GM23338 (cell line): ENCODE results near the gene FMN1. TPM values are rescaled to one million over a fixed set of nuclear protein-coding genes. Genes with fewer than 3 reads are reported as not detected.

Experiments used
- ATAC-seq: fragments of 200-7000 bp; cut with Tn5 transposase; 3 replicates; pipeline ENCODE4 v1.9.1; 2020
- DNase-seq: peaks from one replicate; pipeline ENCODE4 v3.0.0-alpha.2; 2015; ENCODE audit warnings: low spot score
- H2AFZ ChIP-seq: fragments of 200-600 bp; sonication (generic); 2 replicates; pipeline ENCODE4 v1.8.0; 2016; ENCODE audit warnings: antibody characterized with exemption, mild to moderate bottlenecking, moderate library complexity
- H3F3A ChIP-seq: fragments of 200-600 bp; sonication (generic); replicated peaks from 2 replicates; pipeline ENCODE4 v1.8.0; 2017; ENCODE audit warnings: antibody characterized with exemption, mixed run types, low read depth
- H3K27ac ChIP-seq: fragments of 200-600 bp; sonication (generic); 2 replicates; pipeline ENCODE4 v1.6.1; 2016; ENCODE audit warnings: low read depth
- H3K27me3 ChIP-seq: fragments of 200-600 bp; sonication (generic); 2 replicates; pipeline ENCODE4 v1.8.0; 2016; ENCODE audit warnings: mild to moderate bottlenecking, mixed run types, moderate library complexity; ENCODE audit not compliant: insufficient read depth
- H3K36me3 ChIP-seq: fragments of 200-600 bp; sonication (generic); 2 replicates; pipeline ENCODE4 v1.8.0; 2016; ENCODE audit warnings: mild to moderate bottlenecking; ENCODE audit not compliant: insufficient read depth
- H3K4me1 ChIP-seq: fragments of 200-600 bp; sonication (generic); 2 replicates; pipeline ENCODE4 v1.8.0; 2016; ENCODE audit warnings: mild to moderate bottlenecking, moderate library complexity; ENCODE audit not compliant: insufficient read depth
- H3K4me2 ChIP-seq: fragments of 200-600 bp; sonication (generic); 2 replicates; pipeline ENCODE4 v1.7.1; 2017; ENCODE audit warnings: mixed run types
- H3K4me3 ChIP-seq: fragments of 200-600 bp; sonication (generic); 2 replicates; pipeline ENCODE4 v1.6.1; 2016; ENCODE audit warnings: mixed run types
- H3K79me2 ChIP-seq: fragments of 200-600 bp; sonication (generic); replicated peaks from 2 replicates; pipeline ENCODE4 v1.8.0; 2017; ENCODE audit warnings: mild to moderate bottlenecking; ENCODE audit not compliant: insufficient read depth
- H3K9me2 ChIP-seq: fragments of 200-600 bp; sonication (generic); 2 replicates; pipeline ENCODE4 v1.8.0; 2017; ENCODE audit not compliant: insufficient read depth
- H4K20me1 ChIP-seq: fragments of 200-600 bp; sonication (generic); replicated peaks from 2 replicates; pipeline ENCODE4 v1.8.0; 2017; ENCODE audit warnings: mild to moderate bottlenecking; ENCODE audit not compliant: insufficient read depth
- H3K27ac Mint-ChIP-seq: 2 replicates; pipeline ENCODE4 v1.8.0; 2020; ENCODE audit warnings: inconsistent platforms, mild to moderate bottlenecking, moderate library complexity, mixed read lengths
- H3K27me3 Mint-ChIP-seq: 3 replicates; pipeline ENCODE4 v1.8.0; 2022; ENCODE audit warnings: low read depth, mild to moderate bottlenecking, moderate library complexity, mixed read lengths, inconsistent platforms; ENCODE audit not compliant: insufficient read depth, poor library complexity
- H3K36me3 Mint-ChIP-seq: 3 replicates; pipeline ENCODE4 v1.8.0; 2021; ENCODE audit warnings: low read depth, mild to moderate bottlenecking, inconsistent platforms, moderate library complexity, mixed read lengths
- H3K4me1 Mint-ChIP-seq: 3 replicates; pipeline ENCODE4 v1.8.0; 2020; ENCODE audit warnings: mild to moderate bottlenecking, inconsistent platforms, mixed read lengths
- H3K4me3 Mint-ChIP-seq: 3 replicates; pipeline ENCODE4 v1.8.0; 2021; ENCODE audit warnings: moderate library complexity, mild to moderate bottlenecking, inconsistent platforms, mixed read lengths
- H3K9me3 Mint-ChIP-seq: 3 replicates; pipeline ENCODE4 v1.8.0; 2020; ENCODE audit warnings: moderate library complexity, mild to moderate bottlenecking, inconsistent platforms, mixed read lengths
- CREB1 ChIP-seq: fragments of 250-450 bp; sonication (Bioruptor Pico); IDR thresholded peaks from 2 replicates; pipeline ENCODE4 v1.5.0; 2020; ENCODE audit warnings: low read depth, mild to moderate bottlenecking, moderate library complexity
- CTCF ChIP-seq, 2 experiments: fragments of 200-600 bp in 1 of 2; sonication (generic) in 1 of 2; conservative IDR thresholded peaks; 2 replicates each; pipeline versions ENCODE4 v1.5.1 to v1.6.1; 2016 to 2017; ENCODE audit warnings: antibody characterized with exemption in 2 of 2, low read depth in 2 of 2, mild to moderate bottlenecking in 2 of 2, moderate library complexity in 1 of 2
- ETS1 ChIP-seq: IDR thresholded peaks from 2 replicates; pipeline ENCODE4 v1.6.1; 2016; ENCODE audit warnings: antibody characterized with exemption
- EZH2 ChIP-seq: fragments of 200-600 bp; sonication (generic); IDR thresholded peaks from one replicate; pipeline ENCODE4 v1.8.0; 2017; ENCODE audit warnings: antibody characterized with exemption, mild to moderate bottlenecking, low read depth; ENCODE audit not compliant: unreplicated experiment
- EZH2phosphoT487 ChIP-seq: fragments of 200-600 bp; sonication (generic); IDR thresholded peaks from one replicate; pipeline ENCODE4 v1.8.1; 2018; ENCODE audit warnings: antibody characterized with exemption; ENCODE audit not compliant: unreplicated experiment
- JUNB ChIP-seq: IDR thresholded peaks from one replicate; pipeline ENCODE4 v1.6.1; 2016; ENCODE audit warnings: antibody characterized with exemption; ENCODE audit not compliant: unreplicated experiment
- NANOG ChIP-seq: IDR thresholded peaks from 2 replicates; pipeline ENCODE4 v1.6.1; 2016; ENCODE audit warnings: antibody characterized with exemption, borderline replicate concordance
- POLR2AphosphoS5 ChIP-seq: IDR thresholded peaks from 2 replicates; pipeline ENCODE4 v1.6.1; 2016; ENCODE audit warnings: antibody characterized with exemption, low read depth
- REST ChIP-seq: IDR thresholded peaks from one replicate; pipeline ENCODE4 v1.6.1; 2018; ENCODE audit warnings: antibody characterized with exemption; ENCODE audit not compliant: unreplicated experiment
- STAT1 ChIP-seq: IDR thresholded peaks from one replicate; pipeline ENCODE4 v1.6.1; 2016; ENCODE audit warnings: antibody characterized with exemption; ENCODE audit not compliant: unreplicated experiment
- ZNF114 ChIP-seq: fragments of 250-450 bp; sonication (Bioruptor Pico); IDR thresholded peaks from 2 replicates; pipeline ENCODE4 v1.5.0; 2020; ENCODE audit warnings: mild to moderate bottlenecking, moderate library complexity
- ZNF331 ChIP-seq: fragments of 250-450 bp; sonication (Bioruptor Pico); IDR thresholded peaks from 2 replicates; pipeline ENCODE4 v1.5.0; 2020; ENCODE audit warnings: low read depth, mild to moderate bottlenecking, moderate library complexity
- ZNF462 ChIP-seq: fragments of 250-450 bp; sonication (Bioruptor Pico); IDR thresholded peaks from 2 replicates; pipeline ENCODE4 v1.5.0; 2020; ENCODE audit warnings: mild to moderate bottlenecking, moderate library complexity
- polyA plus RNA-seq: library from polyadenylated mRNA; unstranded; fragments of >200 nt; fragmentation: Nextera tagmentation; extraction: Ambion mirVana; gene quantifications from 2 replicates; pipeline ENCODE4 v1.2.1, GENCODE V29; 2016
- total RNA-seq: library from RNA; depleted of rRNA; stranded (reverse); fragments of >200 nt; shearing (Covaris generic); gene quantifications from 2 replicates; pipeline ENCODE4 v1.2.3, GENCODE V29; 2014

The FMN1 gene
- total and polyA plus RNA-seq, 2 experiments from 2014 or later: 1.2 to 1.6 TPM

GRCh38 chr15:32722136-32722535, 472.4 kb downstream of the FMN1 start:
- no peak overlapping the region for H3K4me3 ChIP-seq
- H3K4me3 Mint-ChIP-seq: no peak overlapping the region
- no peak overlapping the region for H2AFZ ChIP-seq
- H3K36me3 Mint-ChIP-seq: no peaks in the 10 kb centered on the region; the same call in 2 of the 3 replicates
- peaks cover 6% of the 10 kb centered on the region; the same call in 2 of the 3 replicates for H3K4me1 Mint-ChIP-seq
- no peak overlapping the region for H3K27ac Mint-ChIP-seq
- peaks cover 40% of the 10 kb centered on the region for H3K27me3 Mint-ChIP-seq
- no peak for ATAC-seq
- H3K27ac ChIP-seq: no peak overlapping the region
- peaks cover 58% of the 10 kb centered on the region for H3K27me3 ChIP-seq
- H4K20me1 ChIP-seq: no peaks in the 10 kb centered on the region
- H3K79me2 ChIP-seq: no peaks in the 10 kb centered on the region
- peaks cover 11% of the 10 kb centered on the region for H3K4me1 ChIP-seq
- H3K9me3 Mint-ChIP-seq: peaks cover 4% of the 10 kb centered on the region; the same call in 1 of the 3 replicates
- H3K36me3 ChIP-seq: no peaks in the 10 kb centered on the region
- H3K9me2 ChIP-seq: no peaks in the 10 kb centered on the region
- TF ChIP-seq EZH2 (no peak), POLR2AphosphoS5 (no peak), ZNF331 (CRISPR knock-in tag) (no peak), EZH2phosphoT487 (no peak), STAT1 (no peak), ZNF462 (no peak), CREB1 (CRISPR knock-in tag) (no peak), REST (no peak), NANOG (no peak), ETS1 (no peak), JUNB (no peak), ZNF114 (CRISPR knock-in tag) (no peak), CTCF (conservative IDR thresholded peaks at IDR 0.05; ENCODE audit: low read depth in 2 of 2) (no peak)
- no peak overlapping the region for H3K4me2 ChIP-seq
- H3F3A ChIP-seq: no peaks in the 10 kb centered on the region; the same call in 1 of the 2 replicates
- no peak for DNase-seq
